Vagina (tissue), 2 donors: ENCODE results near the gene RYR1. TPM values are rescaled to one million over a fixed set of nuclear protein-coding genes. Genes with fewer than 3 reads are reported as not detected.

Experiments used
- DNase-seq, 2 donors: peaks; one replicate each; pipeline ENCODE4 v3.0.0-alpha.2; 2017; ENCODE audit errors: extremely low spot score in 2 of 2
- H3K27ac ChIP-seq: fragments of 200-600 bp; sonication (generic); one replicate; pipeline ENCODE4 v1.5.1; 2019
- H3K27me3 ChIP-seq: fragments of 200-600 bp; sonication (generic); one replicate; pipeline ENCODE4 v1.5.1; 2019
- H3K36me3 ChIP-seq, 2 donors: fragments of 200-600 bp; sonication (generic); one replicate each; pipeline ENCODE4 v1.5.1; 2017 to 2019
- H3K4me1 ChIP-seq: fragments of 200-600 bp; sonication (generic); one replicate; pipeline ENCODE4 v1.5.1; 2019
- H3K4me3 ChIP-seq, 2 donors: fragments of 200-600 bp; sonication (generic); 1 replicate in 1 of 2; 2 replicates in 1 of 2; pipeline ENCODE4 v1.5.1; 2016 to 2019
- H3K9me3 ChIP-seq: fragments of 200-600 bp; sonication (generic); one replicate; pipeline ENCODE4 v1.5.1; 2019
- POLR2A ChIP-seq, 2 donors: fragments of 450-650 bp; IDR thresholded peaks; one replicate each; pipeline ENCODE4 v1.6.1; 2017; ENCODE audit warnings: antibody characterized with exemption in 2 of 2, mild to moderate bottlenecking in 2 of 2, moderate library complexity in 2 of 2
- POLR2AphosphoS5 ChIP-seq, 2 donors: sonication (generic); formaldehyde crosslinking; IDR thresholded peaks; one replicate each; pipeline ENCODE4 v1.9.0; 2017; ENCODE audit warnings: antibody characterized with exemption in 2 of 2, mild to moderate bottlenecking in 2 of 2, low read depth in 1 of 2; ENCODE audit not compliant: insufficient read depth in 1 of 2
- intact Hi-C: fragments of 100-400 bp; cut with DNase I; formaldehyde crosslinking; loops from one replicate; pipeline ENCODE4 v1.15.1; 2023
- total RNA-seq: library from RNA; depleted of rRNA; stranded (reverse); fragments of >200 nt; gene quantifications from one replicate; pipeline ENCODE4 v1.2.3, GENCODE V29; 2016
- TF ChIP-seq, protein P1 (sequence below), 3 experiments: fragments of 450-650 bp in 2 of 3; fragments of 200-600 bp in 1 of 3; sonication (generic) in 1 of 3; IDR thresholded peaks; one replicate each; pipeline ENCODE4 v1.5.1; 2017 to 2019; ENCODE audit warnings: antibody characterized with exemption in 3 of 3, mild to moderate bottlenecking in 2 of 3, moderate library complexity in 2 of 3

The RYR1 gene
- total RNA-seq, 1 donor from 2014 or later: 1.5 TPM

DNA sequence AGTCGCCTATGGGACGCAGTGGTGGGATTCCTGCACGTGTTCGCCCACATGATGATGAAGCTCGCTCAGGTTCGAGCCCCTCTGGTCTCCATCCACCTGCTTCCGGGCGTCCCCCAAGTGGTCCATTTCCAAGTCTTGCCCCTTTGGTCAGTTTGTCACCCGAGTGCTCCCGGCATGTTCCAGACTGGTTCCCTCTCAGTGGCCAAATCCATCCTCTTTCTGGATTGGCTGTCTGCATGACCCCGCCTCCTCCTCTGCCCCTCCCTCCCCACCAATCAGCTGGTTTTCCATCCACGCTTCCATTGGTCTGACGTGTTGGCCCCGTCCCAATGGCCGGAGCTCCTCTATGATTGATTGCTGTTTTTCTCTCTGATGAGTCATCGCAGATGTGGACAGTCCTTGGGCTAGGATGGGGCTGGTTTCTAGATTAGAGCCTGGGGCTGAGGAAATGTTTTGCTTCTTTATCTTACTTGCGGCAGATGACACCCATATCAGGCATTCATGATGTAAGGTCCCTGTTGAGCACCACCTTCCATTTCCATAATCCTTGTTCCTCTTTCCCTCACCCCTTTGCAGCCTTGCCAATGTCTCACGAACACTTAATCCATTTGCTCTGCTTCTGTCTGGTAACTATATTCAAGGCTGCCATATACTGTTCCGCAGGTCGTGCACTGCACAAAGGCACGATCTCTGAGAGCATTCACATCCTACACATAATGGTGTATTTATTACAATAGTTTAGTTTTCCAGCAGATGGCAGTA, 110.5 kb downstream of the RYR1 start:
- intact Hi-C loops: loop anchor here (10.0 kb wide), 1 partner anchor 391 kb away; the partner anchor contains the start of genes MRPS12 and SARS2
- H3K27ac ChIP-seq: no peak overlapping the region

DNA sequence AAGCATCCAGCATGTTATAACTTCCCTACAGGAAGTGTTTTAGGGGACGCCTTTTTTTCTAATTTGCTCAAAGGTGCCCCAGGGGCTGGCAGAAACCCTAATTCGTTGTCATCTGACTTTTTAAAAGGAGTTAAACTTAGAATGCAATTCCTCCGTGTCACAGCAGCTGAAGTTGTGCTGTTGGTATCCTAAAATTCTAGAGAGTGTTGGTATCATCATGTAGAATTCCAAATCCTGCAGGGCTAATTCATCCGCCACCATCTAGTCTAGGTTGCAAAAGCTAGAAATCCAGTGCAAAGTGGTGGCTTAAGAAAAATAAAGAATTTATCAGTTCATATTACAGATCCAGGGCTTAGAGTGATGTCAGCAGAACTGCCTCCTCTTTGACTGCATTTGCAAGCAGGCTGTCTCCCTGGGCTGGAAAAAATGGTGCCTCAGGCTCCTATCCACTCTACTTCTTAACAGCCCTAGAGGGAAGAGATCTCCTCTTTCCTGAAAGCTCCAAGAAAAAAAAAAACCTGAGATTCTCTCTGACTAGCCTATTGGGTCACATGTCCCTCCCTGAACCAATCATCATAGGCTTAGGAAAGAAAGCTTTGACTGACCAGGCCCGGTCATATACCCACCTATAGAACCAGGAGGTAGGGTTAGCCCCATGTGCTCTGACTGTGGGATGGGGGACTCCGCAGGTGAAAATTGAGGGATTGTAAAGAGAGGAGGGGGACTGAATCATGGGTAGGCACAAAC, 111.3 kb downstream of the RYR1 start:
- TF ChIP-seq POLR2A (IDR thresholded peaks at IDR 0.05) (no peak), POLR2AphosphoS5 (IDR thresholded peaks at IDR 0.05; ENCODE audit: insufficient read depth in 1 of 2, low read depth in 1 of 2) (no peak)
- TF ChIP-seq, protein P1, sequence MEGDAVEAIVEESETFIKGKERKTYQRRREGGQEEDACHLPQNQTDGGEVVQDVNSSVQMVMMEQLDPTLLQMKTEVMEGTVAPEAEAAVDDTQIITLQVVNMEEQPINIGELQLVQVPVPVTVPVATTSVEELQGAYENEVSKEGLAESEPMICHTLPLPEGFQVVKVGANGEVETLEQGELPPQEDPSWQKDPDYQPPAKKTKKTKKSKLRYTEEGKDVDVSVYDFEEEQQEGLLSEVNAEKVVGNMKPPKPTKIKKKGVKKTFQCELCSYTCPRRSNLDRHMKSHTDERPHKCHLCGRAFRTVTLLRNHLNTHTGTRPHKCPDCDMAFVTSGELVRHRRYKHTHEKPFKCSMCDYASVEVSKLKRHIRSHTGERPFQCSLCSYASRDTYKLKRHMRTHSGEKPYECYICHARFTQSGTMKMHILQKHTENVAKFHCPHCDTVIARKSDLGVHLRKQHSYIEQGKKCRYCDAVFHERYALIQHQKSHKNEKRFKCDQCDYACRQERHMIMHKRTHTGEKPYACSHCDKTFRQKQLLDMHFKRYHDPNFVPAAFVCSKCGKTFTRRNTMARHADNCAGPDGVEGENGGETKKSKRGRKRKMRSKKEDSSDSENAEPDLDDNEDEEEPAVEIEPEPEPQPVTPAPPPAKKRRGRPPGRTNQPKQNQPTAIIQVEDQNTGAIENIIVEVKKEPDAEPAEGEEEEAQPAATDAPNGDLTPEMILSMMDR (IDR thresholded peaks at IDR 0.05): peak in 1 of 3 experiments; percentile 52
- Histone ChIP-seq H3K9me3 (no peaks in the 10 kb centered on the region), H3K36me3 (no peaks in the 10 kb centered on the region), H3K27me3 (no peaks in the 10 kb centered on the region), H3K4me1 (peaks cover 15% of the 10 kb centered on the region), H3K4me3 (no peak overlapping the region), H3K27ac (no peak overlapping the region)
- intact Hi-C loops: loop anchor here (10.0 kb wide), 1 partner anchor 390 kb away; the partner anchor contains the start of genes MRPS12 and SARS2
- DNase-seq: no peak

More for the DNA sequence above, 110.5 kb downstream of the RYR1 start:
- no peaks in the 10 kb centered on the region for H3K36me3 ChIP-seq
- no peaks in the 10 kb centered on the region for H3K9me3 ChIP-seq
- DNase-seq: no peak
- H3K27me3 ChIP-seq: no peaks in the 10 kb centered on the region
- peak overlapping the region in 1 of 2 donors; percentile 15 for H3K4me3 ChIP-seq
- H3K4me1 ChIP-seq: peaks cover 15% of the 10 kb centered on the region
- TF ChIP-seq POLR2AphosphoS5 (IDR thresholded peaks at IDR 0.05; ENCODE audit: insufficient read depth in 1 of 2, low read depth in 1 of 2): peak in 1 of 2 donors; percentile 54
- no peak for TF ChIP-seq POLR2A (IDR thresholded peaks at IDR 0.05)
- TF ChIP-seq, protein P1 (IDR thresholded peaks at IDR 0.05): peak in 1 of 3 experiments; percentile 43

DNA sequence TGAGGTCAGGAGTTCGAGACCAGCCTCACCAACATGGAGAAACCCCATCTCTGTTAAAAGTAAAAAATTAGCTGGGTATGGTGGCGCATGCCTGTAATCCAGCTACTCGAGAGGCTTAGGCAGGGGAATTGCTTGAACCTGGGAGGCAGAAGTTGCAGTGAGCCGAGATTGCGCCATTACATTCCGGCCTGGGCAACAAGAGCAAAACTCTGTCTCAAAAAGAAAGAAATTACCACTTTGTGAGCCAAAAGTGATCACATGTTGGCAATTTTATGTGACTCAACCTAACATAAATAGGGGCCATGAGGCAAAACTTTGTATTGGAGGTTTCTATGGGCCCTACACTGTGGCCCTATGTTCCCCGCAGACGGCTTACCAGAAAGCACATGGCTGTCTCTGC, 112.1 kb downstream of the RYR1 start:
- DNase-seq: no peak
- TF ChIP-seq POLR2AphosphoS5 (IDR thresholded peaks at IDR 0.05; ENCODE audit: insufficient read depth in 1 of 2, low read depth in 1 of 2): no peak
- TF ChIP-seq, protein P1 (IDR thresholded peaks at IDR 0.05): no peak
- no peak for TF ChIP-seq POLR2A (IDR thresholded peaks at IDR 0.05)
- intact Hi-C loops: loop anchor here (10.0 kb wide), 1 partner anchor 389 kb away; the partner anchor contains the start of genes MRPS12 and SARS2
- Histone ChIP-seq H3K4me3 (no peak overlapping the region), H3K27me3 (no peaks in the 10 kb centered on the region), H3K27ac (no peak overlapping the region), H3K36me3 (no peaks in the 10 kb centered on the region), H3K4me1 (peaks cover 15% of the 10 kb centered on the region), H3K9me3 (no peaks in the 10 kb centered on the region)

GRCh38 chr19:38547421-38547820, 113.9 kb downstream of the RYR1 start:
- no peaks in the 10 kb centered on the region for H3K9me3 ChIP-seq
- intact Hi-C loops: loop anchor here (10.0 kb wide), 1 partner anchor 387 kb away; the partner anchor contains the start of genes MRPS12 and SARS2
- no peak overlapping the region for H3K4me3 ChIP-seq
- H3K27me3 ChIP-seq: no peaks in the 10 kb centered on the region
- H3K27ac ChIP-seq: no peak overlapping the region
- TF ChIP-seq, protein P1 (IDR thresholded peaks at IDR 0.05): no peak
- TF ChIP-seq POLR2AphosphoS5 (IDR thresholded peaks at IDR 0.05; ENCODE audit: insufficient read depth in 1 of 2, low read depth in 1 of 2) (no peak), POLR2A (IDR thresholded peaks at IDR 0.05) (no peak)
- H3K4me1 ChIP-seq: peaks cover 15% of the 10 kb centered on the region
- H3K36me3 ChIP-seq: no peaks in the 10 kb centered on the region
- no peak for DNase-seq
